Loucy (cell line): ENCODE results near the gene BANF2.
"Not testable (repeated sequence)": the region's sequence is repeated elsewhere in the genome, so short reads cannot be mapped to it uniquely, and the experiment has no call there.

ENCODE experiments used
- H2AFZ ChIP-seq: fragments of 200-600 bp; sonication (generic); 2 replicates; pipeline ENCODE4 v1.6.0; 2016; ENCODE audit warnings: antibody characterized with exemption, mild to moderate bottlenecking, low read length, moderate library complexity
- H3F3A ChIP-seq: fragments of 200-600 bp; 2 replicates; pipeline ENCODE4 v1.6.0; 2016; ENCODE audit warnings: antibody characterized with exemption, low read depth, mild to moderate bottlenecking
- H3K27me3 ChIP-seq: fragments of 200-600 bp; sonication (generic); 2 replicates; pipeline ENCODE4 v1.6.1; 2014; ENCODE audit warnings: low read length, mild to moderate bottlenecking; ENCODE audit not compliant: insufficient read depth, poor library complexity, severe bottlenecking
- H3K36me3 ChIP-seq: fragments of 200-600 bp; sonication (generic); 2 replicates; pipeline ENCODE4 v1.6.1; 2016; ENCODE audit warnings: low read length; ENCODE audit not compliant: insufficient read depth
- H3K4me1 ChIP-seq: fragments of 200-600 bp; sonication (generic); 2 replicates; pipeline ENCODE4 v1.5.1; 2014; ENCODE audit warnings: low read length, mild to moderate bottlenecking; ENCODE audit not compliant: insufficient read depth, poor library complexity, severe bottlenecking
- H3K4me2 ChIP-seq: fragments of 200-600 bp; sonication (generic); 2 replicates; pipeline ENCODE4 v1.6.0; 2014; ENCODE audit warnings: antibody characterized with exemption, low read length, low read depth, mild to moderate bottlenecking; ENCODE audit not compliant: poor library complexity, severe bottlenecking
- H3K4me3 ChIP-seq: fragments of 200-600 bp; sonication (generic); 2 replicates; pipeline ENCODE4 v1.5.1; 2014; ENCODE audit warnings: low read length, mild to moderate bottlenecking, mixed read lengths; ENCODE audit not compliant: poor library complexity, severe bottlenecking
- H3K79me2 ChIP-seq: fragments of 200-600 bp; sonication (generic); 2 replicates; pipeline ENCODE4 v1.6.1; 2014; ENCODE audit warnings: low read length; ENCODE audit not compliant: insufficient read depth
- H3K9ac ChIP-seq: fragments of 200-600 bp; sonication (generic); 2 replicates; pipeline ENCODE4 v1.6.0; 2014; ENCODE audit warnings: mild to moderate bottlenecking, low read depth, low read length, moderate library complexity; ENCODE audit not compliant: poor library complexity, severe bottlenecking
- H3K9me2 ChIP-seq: fragments of 200-600 bp; sonication (generic); replicated peaks from 2 replicates; pipeline ENCODE4 v1.6.1; 2016; ENCODE audit warnings: low read depth, low read length, mixed read lengths
- H3K9me3 ChIP-seq: fragments of 200-600 bp; sonication (generic); 2 replicates; pipeline ENCODE4 v1.6.1; 2014; ENCODE audit warnings: mild to moderate bottlenecking, antibody characterized with exemption, low read length, low read depth; ENCODE audit not compliant: insufficient read depth
- H4K20me1 ChIP-seq: fragments of 200-600 bp; sonication (generic); 2 replicates; pipeline ENCODE4 v1.6.0; 2014; ENCODE audit warnings: antibody characterized with exemption, low read length, mild to moderate bottlenecking; ENCODE audit not compliant: insufficient read depth, poor library complexity, severe bottlenecking
- EZH2phosphoT487 ChIP-seq: fragments of 200-600 bp; IDR thresholded peaks from 2 replicates; pipeline ENCODE4 v1.6.1; 2018; ENCODE audit warnings: antibody characterized with exemption, mild to moderate bottlenecking, moderate library complexity, borderline replicate concordance
- TF ChIP-seq, protein P1 (sequence below): fragments of 200-600 bp; sonication (generic); conservative IDR thresholded peaks from 2 replicates; pipeline ENCODE4 v1.5.1; 2014; ENCODE audit warnings: mild to moderate bottlenecking, antibody characterized with exemption, low read length

BANF2 gene

GRCh38 chr20:17775600-17775999, 75.8 kb downstream of the BANF2 start:
- TF ChIP-seq, protein P1, sequence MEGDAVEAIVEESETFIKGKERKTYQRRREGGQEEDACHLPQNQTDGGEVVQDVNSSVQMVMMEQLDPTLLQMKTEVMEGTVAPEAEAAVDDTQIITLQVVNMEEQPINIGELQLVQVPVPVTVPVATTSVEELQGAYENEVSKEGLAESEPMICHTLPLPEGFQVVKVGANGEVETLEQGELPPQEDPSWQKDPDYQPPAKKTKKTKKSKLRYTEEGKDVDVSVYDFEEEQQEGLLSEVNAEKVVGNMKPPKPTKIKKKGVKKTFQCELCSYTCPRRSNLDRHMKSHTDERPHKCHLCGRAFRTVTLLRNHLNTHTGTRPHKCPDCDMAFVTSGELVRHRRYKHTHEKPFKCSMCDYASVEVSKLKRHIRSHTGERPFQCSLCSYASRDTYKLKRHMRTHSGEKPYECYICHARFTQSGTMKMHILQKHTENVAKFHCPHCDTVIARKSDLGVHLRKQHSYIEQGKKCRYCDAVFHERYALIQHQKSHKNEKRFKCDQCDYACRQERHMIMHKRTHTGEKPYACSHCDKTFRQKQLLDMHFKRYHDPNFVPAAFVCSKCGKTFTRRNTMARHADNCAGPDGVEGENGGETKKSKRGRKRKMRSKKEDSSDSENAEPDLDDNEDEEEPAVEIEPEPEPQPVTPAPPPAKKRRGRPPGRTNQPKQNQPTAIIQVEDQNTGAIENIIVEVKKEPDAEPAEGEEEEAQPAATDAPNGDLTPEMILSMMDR: no peak
- TF ChIP-seq EZH2phosphoT487: no peak
- no peaks in the 10 kb centered on the region for H3K36me3 ChIP-seq
- H3F3A ChIP-seq: no peaks in the 10 kb centered on the region

GRCh38 chr20:17776551-17776950, 76.8 kb downstream of the BANF2 start:
- Histone ChIP-seq H3K4me2 (no peak overlapping the region), H3K9ac (no peak overlapping the region), H3K36me3 (no peaks in the 10 kb centered on the region), H3K9me3 (no peaks in the 10 kb centered on the region; the same call in 1 of the 2 replicates), H3K79me2 (no peaks in the 10 kb centered on the region), H3F3A (no peaks in the 10 kb centered on the region), H3K27me3 (no peaks in the 10 kb centered on the region), H3K4me3 (no peak overlapping the region), H2AFZ (no peak overlapping the region), H3K9me2 (no peaks in the 10 kb centered on the region), H4K20me1 (no peaks in the 10 kb centered on the region), H3K4me1 (no peaks in the 10 kb centered on the region)
- no peak for TF ChIP-seq EZH2phosphoT487
- TF ChIP-seq, protein P1: no peak

More at GRCh38 chr20:17775600-17775999, 75.8 kb downstream of the BANF2 start:
- no peak overlapping the region for H3K9ac ChIP-seq
- H4K20me1 ChIP-seq: no peaks in the 10 kb centered on the region
- H3K27me3 ChIP-seq: no peaks in the 10 kb centered on the region
- H3K4me3 ChIP-seq: no peak overlapping the region
- no peaks in the 10 kb centered on the region for H3K4me1 ChIP-seq
- no peaks in the 10 kb centered on the region for H3K79me2 ChIP-seq
- H2AFZ ChIP-seq: no peak overlapping the region
- no peaks in the 10 kb centered on the region; the same call in 1 of the 2 replicates for H3K9me3 ChIP-seq
- H3K4me2 ChIP-seq: no peak overlapping the region
- H3K9me2 ChIP-seq: no peaks in the 10 kb centered on the region

- not testable (repeated sequence) for H3K79me2 ChIP-seq, H3K36me3 ChIP-seq, H3K9ac ChIP-seq, H3K4me2 ChIP-seq, H3K4me3 ChIP-seq, H3K27me3 ChIP-seq, H3F3A ChIP-seq, H4K20me1 ChIP-seq, H3K4me1 ChIP-seq, H3K9me3 ChIP-seq, H3K9me2 ChIP-seq, H2AFZ ChIP-seq
Measured at GRCh38 chr20:17779011-17779410, 79.2 kb downstream of the BANF2 start.

- H3K4me3 ChIP-seq: no peak overlapping the region
- H3K9me3 ChIP-seq: no peaks in the 10 kb centered on the region; the same call in 1 of the 2 replicates
- no peak overlapping the region for H3K4me2 ChIP-seq
- TF ChIP-seq, protein P1: no peak
- no peak for TF ChIP-seq EZH2phosphoT487
- no peaks in the 10 kb centered on the region for H3K79me2 ChIP-seq
- H3K4me1 ChIP-seq: no peaks in the 10 kb centered on the region
- H4K20me1 ChIP-seq: no peaks in the 10 kb centered on the region
- no peak overlapping the region for H2AFZ ChIP-seq
- H3K9me2 ChIP-seq: no peaks in the 10 kb centered on the region
- H3K9ac ChIP-seq: no peak overlapping the region
- H3K36me3 ChIP-seq: no peaks in the 10 kb centered on the region
- H3F3A ChIP-seq: no peaks in the 10 kb centered on the region
- H3K27me3 ChIP-seq: no peaks in the 10 kb centered on the region
Measured at GRCh38 chr20:17782768-17783167, 83.0 kb downstream of the BANF2 start.
